Body of pancreas (tissue), 4 donors: ENCODE measurements around the gene RHOBTB3.

Source experiments
- CTCF ChIP-seq, 7 experiments: fragments of 450-650 bp in 4 of 7; fragments of 200-600 bp in 3 of 7; sonication (generic) in 3 of 7; IDR thresholded peaks; one replicate each; pipeline ENCODE4 v1.5.1; 2016 to 2019; ENCODE audit warnings: antibody characterized with exemption in 7 of 7
- POLR2A ChIP-seq, 3 donors: fragments of 450-650 bp; IDR thresholded peaks; one replicate each; pipeline ENCODE4 v1.6.1; 2016; ENCODE audit warnings: antibody characterized with exemption in 3 of 3, mild to moderate bottlenecking in 2 of 3

GRCh38 chr5:95762652-95763041 is 31.5 kb downstream of the RHOBTB3 start:
- TF ChIP-seq CTCF (IDR thresholded peaks at IDR 0.05) (no peak), POLR2A (IDR thresholded peaks at IDR 0.05) (no peak)
